Left hindlimb (tissue), 1 donor: ENCODE measurements around the gene CETN3.
"Not testable (repeated sequence)": the region's sequence is repeated elsewhere in the genome, so short reads cannot be mapped to it uniquely, and the experiment has no call there.

Experiments used
- DNase-seq: peaks from one replicate; pipeline ENCODE4 v3.0.0-alpha.2; 2018

The CETN3 gene

DNA sequence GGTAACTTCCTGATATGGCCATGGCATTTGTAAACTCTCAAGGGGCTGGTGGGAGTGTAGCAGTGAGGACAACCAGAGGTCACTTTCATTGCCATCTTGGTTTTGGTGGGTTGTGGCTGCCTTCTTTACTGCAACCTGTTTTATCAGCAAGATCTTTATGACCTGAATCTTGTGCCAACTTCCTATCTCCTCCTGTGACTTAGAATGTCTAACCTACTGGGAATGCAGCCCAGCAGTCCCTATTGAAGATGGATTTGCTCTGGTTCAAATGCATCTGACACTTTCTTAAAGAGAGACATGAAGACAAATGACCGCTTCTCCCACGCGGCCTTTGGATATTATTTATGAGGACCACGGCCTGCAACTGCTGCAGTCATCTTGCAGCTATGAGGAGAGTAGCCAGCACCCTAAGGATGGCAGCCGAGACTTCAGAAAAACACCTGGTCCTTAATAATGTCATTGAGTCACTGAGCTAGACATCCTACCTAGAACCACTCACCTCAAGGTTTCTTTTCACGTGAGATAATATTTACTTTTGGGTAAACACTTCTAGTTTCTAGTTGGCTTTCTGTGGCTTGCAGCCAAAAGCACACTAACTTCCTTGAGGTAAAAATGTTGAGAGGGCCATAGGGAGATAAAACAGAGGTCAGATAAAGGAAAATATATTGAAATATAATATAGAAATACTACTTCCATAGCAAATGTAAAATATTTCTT lies 28.2 kb downstream of the CETN3 start:
- no peak for DNase-seq

DNA sequence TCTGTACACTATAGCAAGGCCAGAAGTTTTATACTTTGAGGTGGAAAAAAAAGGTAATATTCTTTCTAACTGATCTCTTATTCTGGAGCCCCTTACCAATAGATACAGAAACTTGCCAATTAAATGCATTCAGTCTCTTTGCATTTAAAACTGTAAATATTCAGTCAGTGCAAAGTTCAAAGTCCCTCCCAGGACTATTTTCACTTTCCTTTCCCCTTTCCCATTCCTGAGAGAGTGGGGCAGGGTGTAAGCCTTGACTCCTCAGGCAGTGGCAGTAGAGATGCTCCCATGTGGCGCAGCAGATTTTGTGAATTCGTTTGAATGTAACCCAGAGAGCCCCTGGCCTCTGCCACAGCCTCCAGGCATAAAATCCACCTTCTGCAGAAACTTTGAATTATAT lies 29.9 kb downstream of the CETN3 start:
- no peak for DNase-seq

DNA sequence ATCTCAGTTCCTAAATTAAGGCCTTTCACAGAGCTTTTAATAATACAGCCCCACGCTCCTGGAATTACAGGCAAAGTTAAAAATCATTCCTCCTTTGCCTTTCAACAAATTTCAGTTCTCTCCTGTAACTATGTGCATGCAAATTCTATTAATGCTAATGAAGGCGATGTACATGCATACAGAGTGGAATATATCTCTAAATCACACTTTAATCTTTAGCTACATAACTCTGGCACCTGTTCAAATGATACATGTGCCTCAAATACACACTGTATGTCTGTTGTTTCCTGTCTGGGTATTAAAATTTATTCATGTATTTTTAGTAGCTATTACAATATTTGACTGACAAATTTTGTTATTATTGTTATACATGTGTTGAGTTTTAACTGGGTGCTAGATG lies 30.8 kb downstream of the CETN3 start:
- DNase-seq: no peak

DNA sequence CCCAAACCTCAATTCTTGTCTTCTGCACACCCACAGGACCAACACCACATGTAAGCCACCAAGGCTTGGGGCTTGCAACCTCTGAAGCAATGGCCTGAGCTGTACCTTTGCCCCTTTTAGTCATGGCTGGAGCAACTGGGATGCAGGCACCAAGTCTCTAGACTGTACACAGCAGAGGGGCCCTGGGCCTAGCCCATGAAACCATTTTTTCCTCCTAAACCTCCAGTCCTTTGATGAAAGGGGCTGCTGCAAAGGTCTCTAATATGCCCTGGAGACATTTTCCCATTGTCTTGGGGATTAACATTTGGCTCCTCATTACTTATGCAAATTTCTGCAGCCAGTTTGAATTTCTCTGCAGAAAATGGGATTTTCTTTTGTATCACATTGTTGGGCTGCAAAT lies 38.3 kb downstream of the CETN3 start:
- not testable (repeated sequence) for DNase-seq

DNA sequence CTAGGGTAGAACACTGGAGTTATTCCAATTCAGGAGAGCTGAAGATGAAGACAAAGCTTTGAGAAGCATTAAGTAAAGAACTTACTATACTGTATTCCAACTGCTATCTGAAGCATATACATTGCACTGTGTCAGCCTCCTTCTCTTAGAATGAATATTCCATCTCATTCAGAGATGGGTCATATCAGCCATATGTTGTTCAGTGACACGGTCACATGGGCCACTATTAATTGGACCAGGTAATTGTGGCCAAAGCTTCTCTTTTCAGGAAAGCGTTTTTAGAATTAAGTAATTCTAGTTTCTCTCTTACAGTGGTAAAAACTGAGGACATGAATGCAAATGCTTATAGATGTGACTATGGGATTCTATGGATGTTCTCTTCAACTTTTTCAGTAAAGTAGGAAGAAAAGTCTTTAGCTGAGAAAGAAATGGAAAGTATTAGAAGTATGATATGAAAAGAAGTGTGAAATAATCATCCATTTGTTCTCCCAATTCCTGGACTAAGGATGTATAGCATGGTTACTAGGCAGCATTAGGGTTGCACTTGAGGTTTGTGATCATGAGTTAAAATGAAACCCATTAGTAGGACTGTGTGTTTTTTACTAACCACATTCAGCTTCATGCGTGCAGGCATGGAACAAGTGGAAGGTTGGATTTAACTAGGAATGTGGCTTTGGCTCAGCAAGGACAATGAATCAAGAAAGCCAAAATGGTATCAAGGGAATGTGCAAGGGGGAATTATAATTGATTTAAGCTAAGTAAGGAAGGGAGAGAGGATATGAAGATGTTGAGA lies 40.9 kb downstream of the CETN3 start:
- DNase-seq: no peak

DNA sequence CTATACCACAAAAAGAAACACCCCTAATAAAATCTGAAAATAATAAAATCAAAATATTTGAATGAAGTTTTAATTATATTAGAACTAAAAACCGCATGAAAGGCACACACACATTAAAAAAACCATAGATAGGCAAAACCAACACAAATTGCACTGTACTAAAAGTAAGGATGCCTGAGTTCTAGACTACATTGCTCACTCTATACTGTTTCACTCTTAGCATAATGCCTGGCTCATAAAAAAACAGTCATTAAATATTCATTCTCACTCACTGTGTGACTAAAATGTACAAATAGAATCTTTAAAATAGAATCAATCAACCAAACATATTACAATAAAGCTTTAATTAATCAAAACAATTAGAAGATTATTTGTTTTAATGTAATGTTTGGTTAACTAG lies 41.7 kb downstream of the CETN3 start:
- no peak for DNase-seq

DNA sequence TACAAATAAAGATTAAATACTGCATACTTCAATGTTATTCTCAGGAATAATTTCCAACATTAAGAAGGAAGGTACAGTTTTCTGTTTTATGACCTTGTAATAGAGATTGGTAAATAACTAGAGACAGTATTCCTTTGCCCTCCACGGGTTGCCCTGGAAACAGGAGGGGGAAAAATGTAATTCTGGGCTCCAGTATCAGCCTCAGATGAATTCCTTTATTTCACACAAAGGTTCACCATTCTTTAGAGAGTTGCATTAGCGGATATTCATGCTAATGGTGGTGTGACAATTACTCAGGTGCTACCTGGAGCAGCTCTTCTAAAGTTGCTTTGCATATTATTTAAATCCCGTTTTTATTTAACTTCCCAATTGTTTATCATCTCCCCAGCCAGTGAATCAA lies 42.6 kb downstream of the CETN3 start:
- DNase-seq: no peak

DNA sequence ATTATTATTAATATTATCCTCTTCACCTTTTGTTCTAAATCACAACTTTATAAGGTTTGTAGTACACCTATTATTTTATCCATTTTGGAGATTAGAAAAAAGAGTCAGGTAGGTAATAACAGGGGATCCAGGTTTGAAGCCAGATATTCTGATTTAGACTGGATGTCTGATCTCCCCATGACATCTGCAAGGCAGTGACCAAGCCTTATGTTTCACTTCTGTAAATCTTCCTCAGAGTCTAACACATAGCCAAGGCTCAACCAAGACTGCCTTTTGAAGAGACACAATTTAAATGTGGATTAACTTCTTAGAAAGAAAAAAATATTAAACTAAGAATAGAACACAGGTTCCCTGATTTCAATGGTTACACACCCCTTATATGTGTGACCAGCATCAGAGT lies 44.2 kb downstream of the CETN3 start:
- DNase-seq: no peak

DNA sequence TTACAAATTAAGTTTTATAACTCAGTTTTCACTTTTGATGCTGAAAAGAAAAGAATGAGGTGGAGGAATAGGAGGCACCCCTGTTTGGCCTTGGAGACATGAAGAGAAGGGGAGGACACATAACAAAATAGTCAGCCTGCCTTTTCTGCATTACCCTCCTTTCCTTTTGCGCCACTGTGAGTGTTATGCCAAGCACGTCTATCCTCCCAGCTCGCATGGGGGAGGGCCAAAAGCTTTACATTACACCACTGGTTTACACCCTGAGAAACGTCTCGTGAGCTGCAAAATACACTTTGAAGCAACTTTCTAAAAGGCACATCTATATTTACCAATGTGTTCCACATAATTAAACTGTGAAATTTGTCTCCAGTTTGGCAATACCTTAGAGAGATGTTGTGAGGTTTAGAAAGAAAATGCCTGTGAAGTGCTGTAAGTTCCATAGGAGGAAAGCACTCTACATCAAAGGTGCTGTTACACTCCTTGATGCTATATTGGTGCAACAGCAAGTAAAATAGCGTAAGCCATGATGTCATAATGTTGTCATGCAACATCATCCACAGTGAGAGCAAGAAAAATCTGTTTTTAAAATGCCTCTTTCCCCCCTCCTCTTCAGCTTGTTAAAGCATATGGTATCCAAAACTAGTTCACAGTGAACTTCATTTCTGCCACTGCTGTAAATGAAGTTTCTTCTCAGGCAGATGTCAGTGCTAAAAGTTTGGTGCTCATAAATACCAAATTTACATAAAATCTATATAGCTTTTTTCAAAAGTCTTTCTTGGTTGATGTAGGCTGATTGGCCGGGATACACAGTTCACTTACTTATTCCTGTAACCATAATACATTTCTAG lies 50.3 kb downstream of the CETN3 start:
- no peak for DNase-seq

DNA sequence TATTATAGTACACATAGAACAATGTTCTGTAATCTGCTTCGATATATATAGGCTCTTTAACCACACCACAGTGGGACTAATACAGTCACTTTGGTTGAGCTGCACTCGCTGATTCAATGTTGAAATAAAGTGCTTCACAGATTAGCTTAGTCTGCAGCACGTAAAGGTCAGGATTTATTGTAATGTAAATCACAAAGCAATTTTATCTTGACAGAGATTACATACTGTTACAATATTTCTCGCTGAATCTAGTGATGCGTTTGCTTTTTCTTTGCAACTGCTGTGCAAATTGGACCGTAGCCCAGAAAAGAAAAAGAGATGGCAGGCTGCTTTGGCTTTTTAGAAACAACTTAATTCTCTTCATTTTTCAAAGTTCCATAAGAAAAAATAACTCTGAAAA lies 52.9 kb downstream of the CETN3 start:
- DNase-seq: no peak

DNA sequence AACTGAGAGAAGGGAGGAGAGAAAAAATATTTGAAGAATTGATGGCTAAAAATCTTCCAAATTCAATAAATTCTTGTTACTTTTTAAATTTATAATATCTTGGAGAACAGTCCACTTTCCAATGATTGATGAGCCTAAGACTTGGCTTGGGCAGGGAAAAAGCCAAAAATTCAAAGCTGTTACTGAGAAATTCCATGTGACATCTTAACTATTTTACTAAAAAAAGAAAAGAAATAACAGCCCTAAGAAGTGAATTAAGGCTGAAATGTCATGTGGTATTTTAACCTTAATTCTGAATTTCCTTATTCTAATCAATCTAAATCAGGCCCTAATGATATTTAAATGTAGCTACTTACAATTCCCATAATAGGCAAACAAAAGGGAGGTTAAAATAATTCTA lies 53.4 kb downstream of the CETN3 start:
- DNase-seq: no peak

DNA sequence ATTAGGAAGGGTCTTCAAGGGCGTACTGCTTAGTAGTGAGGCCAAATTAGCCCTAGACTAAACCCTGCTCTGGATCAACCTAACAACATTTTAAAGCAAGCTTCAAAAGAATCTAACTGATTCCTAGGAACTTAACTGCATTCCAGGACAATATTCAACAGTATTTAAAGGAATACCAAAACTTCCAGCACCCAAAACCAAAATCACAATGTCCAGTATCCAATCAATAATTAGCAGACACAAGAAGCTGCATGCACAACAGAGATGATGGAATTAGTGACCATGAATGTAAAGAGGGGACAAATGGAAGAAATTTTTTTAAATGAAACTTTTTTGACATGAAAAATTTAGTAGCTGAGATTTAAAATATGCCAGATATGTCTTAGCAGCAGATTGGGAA lies 53.9 kb downstream of the CETN3 start:
- no peak for DNase-seq

DNA sequence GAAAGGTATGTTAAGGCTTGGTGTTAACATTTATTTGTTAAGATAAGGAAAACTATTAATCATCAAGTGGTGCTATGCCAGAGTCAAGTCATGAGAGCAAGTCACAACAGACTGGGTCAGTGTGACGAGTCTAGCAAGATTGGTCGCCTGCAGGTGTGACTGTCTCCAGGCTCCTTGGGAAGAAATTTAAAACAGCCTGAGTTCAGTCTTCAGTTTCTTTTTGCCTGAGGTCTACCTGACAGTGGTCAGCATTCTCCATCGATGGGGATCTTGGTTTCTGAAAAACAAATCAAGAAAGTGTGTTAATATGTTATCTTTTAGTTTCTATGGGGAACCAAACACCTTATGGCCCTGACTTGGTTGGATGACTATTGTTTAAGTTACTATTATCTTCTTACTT lies 56.3 kb downstream of the CETN3 start:
- no peak for DNase-seq

DNA sequence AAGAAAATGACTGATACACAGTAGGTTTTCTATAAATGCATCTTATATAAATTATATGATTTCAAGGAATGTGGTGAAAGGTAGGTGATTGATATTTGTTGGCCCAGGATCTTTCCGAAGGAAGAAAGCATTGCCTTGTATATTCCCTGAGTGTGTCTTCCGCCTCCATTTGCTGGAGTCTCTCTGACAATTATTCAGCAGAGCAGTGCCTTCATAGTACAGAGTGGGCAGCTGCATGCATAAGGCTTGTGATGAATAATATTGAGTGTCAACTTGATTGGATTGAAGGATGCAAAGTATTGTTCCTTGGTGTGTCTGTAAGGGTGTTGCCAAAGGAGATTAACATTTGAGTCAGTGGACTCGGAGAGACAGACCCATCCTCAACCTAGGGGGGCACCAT lies 58.5 kb downstream of the CETN3 start:
- no peak for DNase-seq

DNA sequence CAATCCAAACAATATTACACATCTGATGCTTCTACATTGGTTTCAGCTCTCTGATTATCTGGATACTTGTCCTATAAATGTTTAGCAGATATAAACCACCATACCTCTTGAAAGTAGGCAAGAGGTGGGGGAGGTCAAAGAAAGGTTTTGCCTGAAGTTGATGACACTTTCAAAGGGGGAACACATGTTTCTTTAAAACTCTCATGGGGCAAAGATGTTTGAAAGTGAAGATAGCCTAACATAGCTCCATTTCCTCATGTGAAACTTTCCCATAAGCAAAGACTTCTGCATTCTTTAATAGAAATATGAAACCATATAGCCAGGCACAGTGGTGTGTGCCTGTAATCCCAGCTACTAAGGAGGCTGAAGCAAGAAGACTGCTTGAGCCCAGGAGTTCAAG lies 62.1 kb downstream of the CETN3 start:
- DNase-seq: no peak

DNA sequence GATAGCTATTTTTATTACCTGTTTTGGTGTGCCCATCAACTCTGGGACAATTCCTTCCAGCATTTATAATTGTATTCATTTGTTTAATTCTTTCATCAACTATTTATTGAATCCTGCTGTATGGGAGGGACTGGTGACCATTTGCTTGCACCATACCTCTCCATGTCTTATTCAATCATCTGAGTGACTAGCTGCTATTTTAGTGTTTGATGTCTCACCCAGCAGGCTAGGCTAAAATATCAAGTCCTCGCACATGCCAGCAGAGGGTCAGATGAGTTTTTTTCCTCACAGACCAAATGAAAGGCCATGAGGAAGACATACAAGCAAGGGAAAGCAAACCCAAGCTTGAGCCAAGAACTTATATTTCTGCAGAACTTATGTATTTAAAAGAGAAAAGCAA lies 63.9 kb downstream of the CETN3 start:
- no peak for DNase-seq

DNA sequence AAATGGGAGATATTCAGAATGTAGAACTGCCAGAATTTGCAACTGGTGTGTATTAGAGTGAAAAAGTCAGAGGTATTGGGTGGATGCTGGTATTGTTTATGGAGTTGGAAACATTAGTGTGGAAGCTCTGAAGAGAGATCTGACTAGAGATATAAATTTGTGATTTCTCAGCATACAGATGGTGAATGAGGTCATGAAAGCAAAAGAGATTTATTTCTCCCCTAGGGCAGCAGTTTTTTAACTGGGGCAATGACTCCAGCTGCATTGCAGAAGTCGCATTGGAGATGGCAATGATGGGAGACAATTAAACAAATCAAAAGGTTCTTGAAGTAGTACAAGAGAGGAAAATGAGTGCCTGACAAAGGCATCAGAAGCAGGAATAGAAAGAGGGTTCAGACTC lies 64.9 kb downstream of the CETN3 start:
- DNase-seq: no peak

DNA sequence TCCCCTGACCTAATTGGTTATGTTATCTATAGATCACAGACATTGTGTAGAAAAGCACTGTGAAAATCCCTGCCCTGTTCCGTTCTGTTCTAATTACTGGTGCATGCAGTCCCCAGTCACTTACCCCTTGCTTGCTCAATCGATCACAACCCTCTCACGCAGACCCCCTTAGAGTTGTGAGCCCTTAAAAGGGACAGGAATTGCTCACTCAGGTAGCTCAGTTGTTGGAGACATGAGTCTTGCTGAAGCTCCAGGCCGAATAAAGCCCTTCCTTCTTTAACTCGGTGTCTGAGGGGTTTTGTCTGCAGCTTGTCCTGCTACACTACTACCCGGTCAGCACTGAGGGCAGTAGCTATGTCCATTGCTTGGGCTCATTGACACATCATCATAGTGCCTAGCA lies 65.8 kb downstream of the CETN3 start:
- DNase-seq: not testable (repeated sequence)

DNA sequence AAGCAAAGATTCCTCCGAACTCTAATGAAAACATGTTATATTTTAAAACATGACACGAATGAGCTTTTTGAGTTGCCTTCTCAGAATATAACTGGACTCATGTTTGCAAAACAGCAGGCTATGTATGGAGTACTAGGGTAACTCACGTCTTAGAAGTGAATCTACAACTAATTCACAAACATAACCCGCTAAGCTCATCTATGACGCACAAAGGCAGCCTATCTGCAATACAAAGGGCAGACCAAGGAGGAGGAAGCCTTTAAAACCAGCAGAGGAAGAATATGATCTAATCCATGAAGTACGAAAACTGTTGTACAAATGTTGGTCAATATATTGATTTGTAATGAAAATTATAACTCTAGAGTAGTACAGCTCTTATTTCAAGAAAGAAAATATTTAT lies 67.0 kb downstream of the CETN3 start:
- DNase-seq: no peak
